ENCODE measurements around the gene FLT3.

FLT3 gene

DNA sequence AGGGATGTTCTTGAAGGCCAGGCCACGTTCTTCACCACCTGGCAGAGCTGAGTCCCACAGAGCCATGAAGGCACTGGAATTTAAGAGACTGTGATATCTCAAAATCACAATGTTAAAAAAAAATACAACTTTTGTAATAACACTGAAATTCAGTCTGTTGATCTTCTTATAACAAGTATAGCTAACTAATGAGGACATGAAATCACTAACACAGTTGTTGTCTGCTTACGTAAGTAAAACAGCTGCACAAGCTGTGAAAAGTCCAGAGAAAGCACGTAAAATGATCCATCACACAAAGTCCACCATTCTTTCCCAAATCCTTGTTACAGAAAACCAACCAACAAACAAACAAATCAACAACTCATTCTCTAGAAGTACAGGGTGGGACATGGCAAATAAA lies 32.9 kb downstream of the FLT3 start:
- no peak overlapping the region for H3K4me3 ChIP-seq (ENCODE audit: low read depth in 1 of 5, low read length in 5 of 5)
- H3K36me3 ChIP-seq (ENCODE audit: control insufficient read depth in 5 of 5, insufficient read depth in 5 of 5, low read length in 5 of 5) = no peaks in the 10 kb centered on the region
- H3K9me3 ChIP-seq (ENCODE audit: control insufficient read depth in 5 of 5, low read length in 5 of 5) = no peaks in the 10 kb centered on the region
- no peaks in the 10 kb centered on the region for H3K4me1 ChIP-seq (ENCODE audit: control insufficient read depth in 5 of 5, insufficient read depth in 5 of 5, low read length in 5 of 5)
- H3K27ac ChIP-seq (ENCODE audit: low read depth, low read length) = no peak overlapping the region
- no peak overlapping the region for H3K9ac ChIP-seq (ENCODE audit: low read length in 5 of 5)
- H3K27me3 ChIP-seq (ENCODE audit: control insufficient read depth in 5 of 5, insufficient read depth in 4 of 5, low read length in 5 of 5) = no peaks in the 10 kb centered on the region

DNA sequence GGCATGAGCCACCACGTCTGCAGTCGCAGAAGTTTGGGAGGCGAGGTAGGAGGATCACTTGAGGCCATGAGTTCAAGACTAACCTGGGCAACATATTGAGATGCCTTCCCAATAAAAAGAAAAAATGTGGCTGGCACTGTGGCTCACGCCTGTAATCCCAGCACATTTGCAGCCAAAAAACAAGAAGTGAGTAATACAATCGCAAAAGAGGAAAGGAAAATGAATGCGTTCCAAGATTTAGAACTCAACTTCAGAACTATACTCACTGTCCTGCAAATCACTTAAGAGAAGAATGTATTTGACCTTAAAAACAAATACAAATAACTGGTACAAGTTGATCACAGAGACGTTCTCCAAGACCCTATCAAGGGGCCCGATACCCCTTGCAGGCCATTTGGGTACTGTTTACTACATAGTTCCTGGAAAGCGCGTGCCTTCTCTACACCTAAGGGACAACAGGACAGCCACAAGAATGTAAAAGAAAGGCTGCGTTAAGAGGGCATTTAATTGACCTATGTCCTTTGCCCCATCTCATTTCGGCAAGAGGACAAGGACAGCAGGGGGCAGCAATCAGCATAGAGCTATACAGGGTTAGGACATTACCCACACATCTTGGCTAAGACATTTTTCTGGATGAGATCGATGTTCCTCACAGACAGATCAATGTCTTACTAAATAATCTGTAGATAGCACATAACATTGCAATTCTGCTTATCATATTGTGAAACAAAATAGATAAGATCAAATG lies 41.3 kb downstream of the FLT3 start:
- Histone ChIP-seq H3K27me3 (ENCODE audit: control insufficient read depth in 5 of 5, insufficient read depth in 4 of 5, low read length in 5 of 5) (peaks cover 0 to 9% (median 5%) of the 10 kb centered on the region in 5 donors), H3K4me3 (ENCODE audit: low read depth in 1 of 5, low read length in 5 of 5) (no peak overlapping the region), H3K27ac (ENCODE audit: low read depth, low read length) (no peak overlapping the region)

DNA sequence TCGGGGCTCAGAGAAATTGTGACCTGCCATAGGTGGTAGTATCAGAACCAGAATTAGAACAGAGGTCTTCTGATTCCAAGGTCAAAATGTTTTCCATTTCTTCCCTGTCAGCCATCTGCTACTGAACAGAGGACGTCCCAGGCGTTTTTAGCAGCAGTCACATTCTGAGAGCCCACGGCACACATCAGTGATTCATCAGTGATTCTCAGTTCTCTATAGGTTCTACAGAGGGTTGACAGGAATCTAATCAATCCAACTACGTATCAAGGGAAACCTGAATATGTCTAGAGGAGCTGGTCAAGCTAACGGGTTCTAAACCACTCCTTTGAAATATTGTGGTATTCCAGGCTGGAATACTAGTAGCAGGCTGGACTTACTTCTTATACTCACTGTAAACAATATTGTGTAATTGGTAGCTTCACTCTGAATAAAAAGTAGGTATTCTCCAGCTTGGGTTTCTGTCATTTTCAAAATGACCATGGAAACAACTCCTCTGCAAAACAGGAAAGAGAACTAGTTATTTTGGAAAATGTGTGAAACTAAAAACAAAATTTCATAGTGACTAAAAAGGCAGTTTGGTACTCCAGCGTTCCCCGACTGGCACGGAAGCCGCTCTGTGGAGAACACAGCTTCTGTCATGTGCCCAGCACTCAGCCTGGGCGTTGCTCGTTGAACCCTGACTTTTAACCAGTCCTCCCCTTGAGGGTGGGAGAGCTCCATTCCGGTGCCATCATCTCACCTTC lies 43.2 kb downstream of the FLT3 start:
- H3K4me1 ChIP-seq (ENCODE audit: control insufficient read depth in 5 of 5, insufficient read depth in 5 of 5, low read length in 5 of 5) = peaks cover 0 to 3% (median 0%) of the 10 kb centered on the region in 5 donors

More for the DNA sequence above, 41.3 kb downstream of the FLT3 start:
- Histone ChIP-seq H3K9me3 (ENCODE audit: control insufficient read depth in 5 of 5, low read length in 5 of 5) (no peaks in the 10 kb centered on the region), H3K36me3 (ENCODE audit: control insufficient read depth in 5 of 5, insufficient read depth in 5 of 5, low read length in 5 of 5) (no peaks in the 10 kb centered on the region), H3K9ac (ENCODE audit: low read length in 5 of 5) (no peak overlapping the region), H3K4me1 (ENCODE audit: control insufficient read depth in 5 of 5, insufficient read depth in 5 of 5, low read length in 5 of 5) (peaks cover 0 to 3% (median 0%) of the 10 kb centered on the region in 5 donors)

DNA sequence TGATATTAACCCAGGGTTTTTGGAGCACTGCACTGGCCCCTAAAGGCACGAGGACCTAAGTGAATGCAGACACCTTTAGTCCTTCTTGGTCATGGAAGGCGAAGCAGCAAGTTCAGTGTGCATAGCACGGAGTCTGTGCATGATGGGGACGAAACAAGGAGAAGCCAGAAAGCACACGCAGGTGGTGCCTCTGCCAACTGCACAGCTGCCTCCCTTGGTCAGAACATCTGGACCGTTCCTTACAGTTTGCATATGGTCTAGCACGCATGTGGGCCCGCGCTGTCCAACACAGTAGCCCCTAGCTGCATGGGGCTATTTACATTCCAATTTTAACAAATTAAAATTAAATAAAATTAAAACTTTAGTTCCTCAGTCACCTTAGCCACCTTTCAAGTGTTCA lies 44.0 kb downstream of the FLT3 start:
- Histone ChIP-seq H3K27me3 (ENCODE audit: control insufficient read depth in 5 of 5, insufficient read depth in 4 of 5, low read length in 5 of 5) (peaks cover 0 to 9% (median 5%) of the 10 kb centered on the region in 5 donors), H3K9me3 (ENCODE audit: control insufficient read depth in 5 of 5, low read length in 5 of 5) (no peaks in the 10 kb centered on the region), H3K9ac (ENCODE audit: low read length in 5 of 5) (no peak overlapping the region), H3K27ac (ENCODE audit: low read depth, low read length) (no peak overlapping the region), H3K4me3 (ENCODE audit: low read depth in 1 of 5, low read length in 5 of 5) (no peak overlapping the region), H3K36me3 (ENCODE audit: control insufficient read depth in 5 of 5, insufficient read depth in 5 of 5, low read length in 5 of 5) (no peaks in the 10 kb centered on the region), H3K4me1 (ENCODE audit: control insufficient read depth in 5 of 5, insufficient read depth in 5 of 5, low read length in 5 of 5) (peaks cover 0 to 3% (median 0%) of the 10 kb centered on the region in 5 donors)

More for the DNA sequence above, 43.2 kb downstream of the FLT3 start:
- Histone ChIP-seq H3K4me3 (ENCODE audit: low read depth in 1 of 5, low read length in 5 of 5) (no peak overlapping the region), H3K36me3 (ENCODE audit: control insufficient read depth in 5 of 5, insufficient read depth in 5 of 5, low read length in 5 of 5) (no peaks in the 10 kb centered on the region), H3K27ac (ENCODE audit: low read depth, low read length) (no peak overlapping the region), H3K27me3 (ENCODE audit: control insufficient read depth in 5 of 5, insufficient read depth in 4 of 5, low read length in 5 of 5) (peaks cover 0 to 9% (median 5%) of the 10 kb centered on the region in 5 donors), H3K9ac (ENCODE audit: low read length in 5 of 5) (no peak overlapping the region), H3K9me3 (ENCODE audit: control insufficient read depth in 5 of 5, low read length in 5 of 5) (no peaks in the 10 kb centered on the region)

DNA sequence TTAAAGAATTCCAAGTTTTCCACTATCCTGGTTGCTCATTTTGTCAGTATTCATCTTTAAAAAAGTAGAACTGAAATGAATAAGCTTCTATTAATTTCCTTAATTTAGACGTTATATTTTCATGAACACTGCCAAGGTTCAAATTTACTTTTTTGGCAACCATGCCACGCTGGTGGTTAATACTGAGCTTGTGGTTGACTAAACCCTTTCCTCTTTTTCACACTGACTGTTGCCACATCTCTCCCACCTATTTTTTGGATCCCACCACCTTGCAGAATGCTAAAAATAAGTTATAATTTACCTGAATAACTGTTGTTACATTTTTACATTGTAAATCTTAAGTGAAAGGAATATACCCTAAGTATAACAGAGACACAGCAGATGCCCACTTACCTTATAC lies 45.0 kb downstream of the FLT3 start:
- no peak overlapping the region for H3K4me3 ChIP-seq (ENCODE audit: low read depth in 1 of 5, low read length in 5 of 5)
- H3K4me1 ChIP-seq (ENCODE audit: control insufficient read depth in 5 of 5, insufficient read depth in 5 of 5, low read length in 5 of 5) = peaks cover 0 to 3% (median 0%) of the 10 kb centered on the region in 5 donors
- no peaks in the 10 kb centered on the region for H3K9me3 ChIP-seq (ENCODE audit: control insufficient read depth in 5 of 5, low read length in 5 of 5)
- no peaks in the 10 kb centered on the region for H3K36me3 ChIP-seq (ENCODE audit: control insufficient read depth in 5 of 5, insufficient read depth in 5 of 5, low read length in 5 of 5)
- H3K9ac ChIP-seq (ENCODE audit: low read length in 5 of 5) = no peak overlapping the region
- peaks cover 0 to 9% (median 5%) of the 10 kb centered on the region in 5 donors for H3K27me3 ChIP-seq (ENCODE audit: control insufficient read depth in 5 of 5, insufficient read depth in 4 of 5, low read length in 5 of 5)
- no peak overlapping the region for H3K27ac ChIP-seq (ENCODE audit: low read depth, low read length)

DNA sequence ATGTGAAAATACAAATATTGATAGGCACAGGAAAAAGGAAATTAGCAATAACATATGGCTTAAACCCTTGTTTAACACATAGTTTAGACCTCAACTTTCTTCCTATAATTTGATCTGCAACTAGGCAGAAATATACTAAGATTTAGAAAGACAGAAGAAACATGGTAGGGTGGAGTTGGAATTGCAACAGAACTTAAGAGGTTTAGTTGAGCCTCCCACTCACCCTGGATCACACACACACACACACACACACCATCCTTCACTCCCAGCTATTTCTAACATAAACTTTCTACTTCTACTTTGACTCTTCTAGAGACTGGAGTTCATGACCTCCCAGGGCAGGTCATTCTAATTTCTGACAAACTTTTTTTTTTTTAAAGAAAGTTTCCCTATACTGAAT lies 47.4 kb downstream of the FLT3 start:
- Histone ChIP-seq H3K4me3 (ENCODE audit: low read depth in 1 of 5, low read length in 5 of 5) (no peak overlapping the region), H3K9me3 (ENCODE audit: control insufficient read depth in 5 of 5, low read length in 5 of 5) (no peaks in the 10 kb centered on the region), H3K27ac (ENCODE audit: low read depth, low read length) (no peak overlapping the region), H3K36me3 (ENCODE audit: control insufficient read depth in 5 of 5, insufficient read depth in 5 of 5, low read length in 5 of 5) (no peaks in the 10 kb centered on the region), H3K4me1 (ENCODE audit: control insufficient read depth in 5 of 5, insufficient read depth in 5 of 5, low read length in 5 of 5) (no peaks in the 10 kb centered on the region), H3K27me3 (ENCODE audit: control insufficient read depth in 5 of 5, insufficient read depth in 4 of 5, low read length in 5 of 5) (peaks cover 0 to 9% (median 5%) of the 10 kb centered on the region in 5 donors), H3K9ac (ENCODE audit: low read length in 5 of 5) (no peak overlapping the region)

DNA sequence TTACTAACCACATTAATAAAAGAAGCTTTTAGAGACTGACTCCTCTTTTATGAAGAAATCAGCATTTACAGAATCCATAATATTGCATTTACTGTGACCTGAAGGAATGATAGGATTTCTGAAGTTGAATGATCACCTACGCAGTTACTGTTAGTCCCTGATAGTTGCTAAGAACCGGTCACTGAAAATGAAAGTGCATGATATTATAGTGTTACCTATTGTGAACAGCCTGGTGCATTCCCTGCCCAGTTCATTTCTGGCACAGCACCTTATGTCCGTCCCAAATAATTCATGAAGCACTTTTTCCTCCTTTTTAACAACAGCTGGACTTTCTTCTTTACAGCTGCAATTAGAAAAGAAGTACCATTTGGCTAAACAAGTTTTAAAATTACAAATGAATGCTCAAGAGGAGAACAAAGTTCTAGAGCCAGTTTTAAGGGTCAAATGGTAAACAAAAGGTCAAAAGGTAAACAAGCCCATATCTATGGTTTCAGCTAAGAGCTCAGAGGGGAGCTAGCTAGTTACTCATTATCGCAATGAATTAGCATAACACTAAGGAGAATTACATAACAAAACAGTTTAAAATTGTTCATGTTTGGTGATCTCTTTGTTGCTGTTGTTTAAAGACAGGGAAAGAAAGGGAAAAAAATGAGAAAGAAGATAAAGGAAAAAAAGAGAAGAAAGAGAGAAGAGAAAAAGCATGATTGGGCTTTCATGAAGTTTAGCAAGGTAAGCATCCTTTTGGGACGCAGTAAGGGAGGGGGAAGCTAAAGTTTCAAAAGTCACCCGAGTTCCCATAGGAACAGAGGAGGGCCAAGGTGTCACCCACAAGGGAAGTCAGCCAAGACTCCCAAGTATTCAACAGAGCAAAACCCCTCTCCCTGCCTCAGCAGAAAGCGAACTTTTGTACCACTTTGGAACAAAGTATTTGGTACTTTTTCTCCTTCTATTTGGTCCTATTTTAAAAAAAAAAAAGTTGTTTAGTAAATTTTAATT lies 50.2 kb downstream of the FLT3 start:
- H3K4me1 ChIP-seq (ENCODE audit: control insufficient read depth in 5 of 5, insufficient read depth in 5 of 5, low read length in 5 of 5) = no peaks in the 10 kb centered on the region

DNA sequence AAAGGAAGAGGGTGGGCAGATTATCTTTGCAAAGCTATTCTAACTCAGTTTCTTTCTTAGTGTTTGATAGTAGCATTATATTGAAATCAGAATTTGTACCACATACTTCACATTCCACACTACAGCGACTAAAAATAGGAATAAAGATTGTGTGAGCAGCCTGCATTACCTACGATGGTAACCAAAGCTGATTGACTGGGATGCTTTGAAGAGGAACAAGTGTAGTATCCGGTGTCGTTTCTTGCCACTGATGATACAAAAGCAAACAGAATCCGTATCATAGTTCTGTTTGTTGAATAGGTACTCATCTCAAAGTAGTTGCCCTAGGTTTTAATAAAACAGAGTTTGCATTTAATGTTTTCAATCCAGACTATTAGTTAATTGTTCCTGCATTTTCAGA lies 51.2 kb downstream of the FLT3 start:
- no peak overlapping the region for H3K4me3 ChIP-seq (ENCODE audit: low read depth in 1 of 5, low read length in 5 of 5)
- H3K27me3 ChIP-seq (ENCODE audit: control insufficient read depth in 5 of 5, insufficient read depth in 4 of 5, low read length in 5 of 5) = peaks cover 0 to 13% (median 0%) of the 10 kb centered on the region in 5 donors
- H3K36me3 ChIP-seq (ENCODE audit: control insufficient read depth in 5 of 5, insufficient read depth in 5 of 5, low read length in 5 of 5) = no peaks in the 10 kb centered on the region
- H3K27ac ChIP-seq (ENCODE audit: low read depth, low read length) = no peak overlapping the region
- H3K9ac ChIP-seq (ENCODE audit: low read length in 5 of 5) = no peak overlapping the region
- H3K4me1 ChIP-seq (ENCODE audit: control insufficient read depth in 5 of 5, insufficient read depth in 5 of 5, low read length in 5 of 5) = no peaks in the 10 kb centered on the region
- H3K9me3 ChIP-seq (ENCODE audit: control insufficient read depth in 5 of 5, low read length in 5 of 5) = no peaks in the 10 kb centered on the region

More for the DNA sequence above, 50.2 kb downstream of the FLT3 start:
- no peak overlapping the region for H3K9ac ChIP-seq (ENCODE audit: low read length in 5 of 5)
- H3K4me3 ChIP-seq (ENCODE audit: low read depth in 1 of 5, low read length in 5 of 5) = no peak overlapping the region
- peaks cover 0 to 6% (median 0%) of the 10 kb centered on the region in 5 donors for H3K27me3 ChIP-seq (ENCODE audit: control insufficient read depth in 5 of 5, insufficient read depth in 4 of 5, low read length in 5 of 5)
- no peak overlapping the region for H3K27ac ChIP-seq (ENCODE audit: low read depth, low read length)
- H3K36me3 ChIP-seq (ENCODE audit: control insufficient read depth in 5 of 5, insufficient read depth in 5 of 5, low read length in 5 of 5) = no peaks in the 10 kb centered on the region
- no peaks in the 10 kb centered on the region for H3K9me3 ChIP-seq (ENCODE audit: control insufficient read depth in 5 of 5, low read length in 5 of 5)

DNA sequence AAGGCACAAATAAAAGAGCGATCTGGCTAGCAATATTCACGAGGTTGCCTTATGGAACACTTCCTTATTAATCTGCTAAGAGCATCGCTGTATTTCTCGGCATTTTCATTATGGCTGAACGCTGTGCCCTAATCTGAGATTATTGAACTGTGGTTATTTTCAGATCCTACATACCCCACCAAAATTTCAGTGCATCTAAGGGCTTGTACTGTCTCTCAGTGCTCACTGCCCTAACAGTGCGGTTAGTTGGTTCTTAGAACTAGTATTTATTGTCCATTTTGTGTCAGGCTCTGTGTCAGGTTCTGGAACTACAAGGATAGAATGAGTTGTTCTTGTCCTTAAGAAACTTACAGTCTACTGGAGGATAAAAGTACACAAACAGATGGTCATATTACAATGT lies 51.6 kb downstream of the FLT3 start:
- no peak overlapping the region for H3K27ac ChIP-seq (ENCODE audit: low read depth, low read length)

More for the DNA sequence above, 51.6 kb downstream of the FLT3 start:
- no peak overlapping the region for H3K4me3 ChIP-seq (ENCODE audit: low read depth in 1 of 5, low read length in 5 of 5)
- H3K9ac ChIP-seq (ENCODE audit: low read length in 5 of 5) = no peak overlapping the region
- no peaks in the 10 kb centered on the region for H3K36me3 ChIP-seq (ENCODE audit: control insufficient read depth in 5 of 5, insufficient read depth in 5 of 5, low read length in 5 of 5)
- no peaks in the 10 kb centered on the region for H3K9me3 ChIP-seq (ENCODE audit: control insufficient read depth in 5 of 5, low read length in 5 of 5)
- peaks cover 0 to 13% (median 0%) of the 10 kb centered on the region in 5 donors for H3K27me3 ChIP-seq (ENCODE audit: control insufficient read depth in 5 of 5, insufficient read depth in 4 of 5, low read length in 5 of 5)
- H3K4me1 ChIP-seq (ENCODE audit: control insufficient read depth in 5 of 5, insufficient read depth in 5 of 5, low read length in 5 of 5) = no peaks in the 10 kb centered on the region

Data from subcutaneous abdominal adipose tissue (tissue), 5 donors.